Peyer's patch (tissue), 4 donors: Measurements from ENCODE around the gene RBM44. TPM values are rescaled to one million over a fixed set of nuclear protein-coding genes. Genes with fewer than 3 reads are reported as not detected.

ENCODE experiments used
- DNase-seq, 3 donors: peaks; one replicate each; pipeline ENCODE4 v3.0.0-alpha.2; 2017 to 2019
- H3K27ac ChIP-seq, 4 donors: fragments of 200-600 bp; sonication (generic); one replicate each; pipeline ENCODE4 v1.5.1; 2016 to 2019
- H3K27me3 ChIP-seq, 2 donors: fragments of 200-600 bp; sonication (generic); one replicate each; pipeline ENCODE4 v1.5.1; 2019
- H3K36me3 ChIP-seq, 3 donors: fragments of 200-600 bp; sonication (generic); one replicate each; pipeline ENCODE4 v1.5.1; 2016 to 2019
- H3K4me1 ChIP-seq, 4 donors: fragments of 200-600 bp; sonication (generic); one replicate each; pipeline ENCODE4 v1.5.1; 2016 to 2019
- H3K4me3 ChIP-seq, 4 donors: fragments of 200-600 bp; sonication (generic); 1 replicate in 3 of 4; 2 replicates in 1 of 4; pipeline ENCODE4 v1.5.1; 2016 to 2019; ENCODE audit warnings: mild to moderate bottlenecking in 1 of 4
- H3K9me3 ChIP-seq, 4 donors: fragments of 200-600 bp; sonication (generic); one replicate each; pipeline ENCODE4 v1.5.1; 2016 to 2019; ENCODE audit warnings: mild to moderate bottlenecking in 1 of 4
- POLR2A ChIP-seq, 2 donors: fragments of 450-650 bp; IDR thresholded peaks; one replicate each; pipeline ENCODE4 v1.5.1; 2017; ENCODE audit warnings: antibody characterized with exemption in 2 of 2, mild to moderate bottlenecking in 2 of 2, moderate library complexity in 2 of 2
- total RNA-seq, 4 donors: library from RNA; depleted of rRNA; stranded (reverse); fragments of >200 nt; gene quantifications; one replicate each; pipeline ENCODE4 v1.1.0, GENCODE V29; 2016
- TF ChIP-seq, protein P1 (sequence below), 6 experiments: fragments of 450-650 bp in 4 of 6; fragments of 200-600 bp in 2 of 6; sonication (generic) in 1 of 6; IDR thresholded peaks; one replicate each; pipeline ENCODE4 v1.5.1; 2017 to 2019; ENCODE audit warnings: antibody characterized with exemption in 6 of 6, mild to moderate bottlenecking in 3 of 6, moderate library complexity in 1 of 6

Gene RBM44
- total RNA-seq, 4 donors from 2014 or later: 0.38 to 2.5 (median 1.4) TPM

DNA sequence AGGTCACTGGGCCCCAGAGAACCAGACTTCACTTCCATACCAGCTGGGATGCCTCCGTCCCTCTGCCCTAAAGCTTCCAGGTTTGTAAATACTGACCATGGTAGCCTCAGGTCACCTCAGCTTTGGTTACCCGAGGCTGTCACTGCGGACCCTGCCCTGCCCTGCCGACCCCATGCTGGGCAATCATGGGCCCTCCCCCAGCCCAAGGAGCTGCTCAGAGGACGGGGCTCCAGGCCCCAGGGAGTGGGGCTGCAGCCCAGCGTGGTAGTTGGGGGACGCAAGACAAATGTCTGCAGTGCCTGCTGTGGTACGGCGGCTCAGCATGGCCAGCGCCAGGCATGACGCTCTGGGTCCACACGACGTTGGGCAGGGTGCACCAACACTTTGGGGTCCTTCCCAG is 86.1 kb downstream of the RBM44 start:
- TF ChIP-seq, protein P1, sequence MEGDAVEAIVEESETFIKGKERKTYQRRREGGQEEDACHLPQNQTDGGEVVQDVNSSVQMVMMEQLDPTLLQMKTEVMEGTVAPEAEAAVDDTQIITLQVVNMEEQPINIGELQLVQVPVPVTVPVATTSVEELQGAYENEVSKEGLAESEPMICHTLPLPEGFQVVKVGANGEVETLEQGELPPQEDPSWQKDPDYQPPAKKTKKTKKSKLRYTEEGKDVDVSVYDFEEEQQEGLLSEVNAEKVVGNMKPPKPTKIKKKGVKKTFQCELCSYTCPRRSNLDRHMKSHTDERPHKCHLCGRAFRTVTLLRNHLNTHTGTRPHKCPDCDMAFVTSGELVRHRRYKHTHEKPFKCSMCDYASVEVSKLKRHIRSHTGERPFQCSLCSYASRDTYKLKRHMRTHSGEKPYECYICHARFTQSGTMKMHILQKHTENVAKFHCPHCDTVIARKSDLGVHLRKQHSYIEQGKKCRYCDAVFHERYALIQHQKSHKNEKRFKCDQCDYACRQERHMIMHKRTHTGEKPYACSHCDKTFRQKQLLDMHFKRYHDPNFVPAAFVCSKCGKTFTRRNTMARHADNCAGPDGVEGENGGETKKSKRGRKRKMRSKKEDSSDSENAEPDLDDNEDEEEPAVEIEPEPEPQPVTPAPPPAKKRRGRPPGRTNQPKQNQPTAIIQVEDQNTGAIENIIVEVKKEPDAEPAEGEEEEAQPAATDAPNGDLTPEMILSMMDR (IDR thresholded peaks at IDR 0.05): no peak
- TF ChIP-seq POLR2A (IDR thresholded peaks at IDR 0.05): no peak

DNA sequence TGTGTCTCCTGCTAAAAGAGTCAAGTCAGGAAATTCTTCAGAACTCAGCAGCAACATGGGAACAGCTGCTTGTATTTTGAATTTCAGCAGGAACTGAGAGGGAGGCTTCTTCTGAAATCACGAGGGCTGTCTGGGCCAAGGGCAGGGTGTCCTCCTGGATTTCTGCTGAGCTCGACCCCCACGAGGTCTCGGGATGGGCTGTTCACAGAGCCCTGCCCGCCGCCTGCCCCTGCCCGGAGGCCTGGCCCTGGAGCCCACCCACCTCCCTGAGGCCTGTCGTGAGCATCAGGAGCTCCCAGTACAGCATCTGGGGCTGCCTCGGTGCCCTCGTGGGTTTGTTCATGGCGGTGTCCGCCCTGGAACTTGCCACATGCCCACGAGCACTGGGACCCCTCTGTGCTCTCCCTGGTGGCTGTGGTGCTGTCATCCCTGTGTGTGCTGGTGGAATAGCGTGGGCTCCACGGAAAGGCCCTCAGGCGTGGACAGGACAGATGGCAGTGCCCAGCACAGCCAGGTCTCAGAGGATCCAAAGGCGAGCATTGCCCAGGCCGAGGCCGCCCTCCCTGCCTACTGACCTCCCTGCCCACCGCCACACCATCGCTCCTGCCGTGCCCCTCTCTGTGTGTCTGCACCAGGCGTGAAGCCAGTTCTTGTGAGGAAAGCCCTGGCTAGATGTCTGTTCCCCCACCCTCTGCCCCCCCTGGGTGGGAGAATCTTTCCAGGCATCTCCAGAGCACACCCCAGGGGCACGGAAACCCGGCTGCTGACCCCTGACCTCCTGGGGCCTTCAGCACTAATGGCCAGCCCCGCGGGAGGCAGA is 86.7 kb downstream of the RBM44 start:
- Histone ChIP-seq H3K27ac (peak overlapping the region in 2 of 4 donors; percentile 34 to 85), H3K27me3 (no peaks in the 10 kb centered on the region), H3K4me1 (peaks cover 0 to 9% (median 0%) of the 10 kb centered on the region in 4 donors), H3K9me3 (no peaks in the 10 kb centered on the region), H3K36me3 (no peaks in the 10 kb centered on the region), H3K4me3 (no peak overlapping the region)
- DNase-seq: peak in 1 of 3 donors; percentile 44
- TF ChIP-seq, protein P1 (IDR thresholded peaks at IDR 0.05): no peak

More for the DNA sequence above, 86.1 kb downstream of the RBM44 start:
- no peak overlapping the region for H3K4me3 ChIP-seq
- H3K27me3 ChIP-seq: no peaks in the 10 kb centered on the region
- peak in 1 of 3 donors; percentile 24 for DNase-seq
- H3K27ac ChIP-seq: peak overlapping the region in 1 of 4 donors; percentile 85
- peaks cover 0 to 9% (median 0%) of the 10 kb centered on the region in 4 donors for H3K4me1 ChIP-seq
- H3K9me3 ChIP-seq: no peaks in the 10 kb centered on the region
- no peaks in the 10 kb centered on the region for H3K36me3 ChIP-seq

DNA sequence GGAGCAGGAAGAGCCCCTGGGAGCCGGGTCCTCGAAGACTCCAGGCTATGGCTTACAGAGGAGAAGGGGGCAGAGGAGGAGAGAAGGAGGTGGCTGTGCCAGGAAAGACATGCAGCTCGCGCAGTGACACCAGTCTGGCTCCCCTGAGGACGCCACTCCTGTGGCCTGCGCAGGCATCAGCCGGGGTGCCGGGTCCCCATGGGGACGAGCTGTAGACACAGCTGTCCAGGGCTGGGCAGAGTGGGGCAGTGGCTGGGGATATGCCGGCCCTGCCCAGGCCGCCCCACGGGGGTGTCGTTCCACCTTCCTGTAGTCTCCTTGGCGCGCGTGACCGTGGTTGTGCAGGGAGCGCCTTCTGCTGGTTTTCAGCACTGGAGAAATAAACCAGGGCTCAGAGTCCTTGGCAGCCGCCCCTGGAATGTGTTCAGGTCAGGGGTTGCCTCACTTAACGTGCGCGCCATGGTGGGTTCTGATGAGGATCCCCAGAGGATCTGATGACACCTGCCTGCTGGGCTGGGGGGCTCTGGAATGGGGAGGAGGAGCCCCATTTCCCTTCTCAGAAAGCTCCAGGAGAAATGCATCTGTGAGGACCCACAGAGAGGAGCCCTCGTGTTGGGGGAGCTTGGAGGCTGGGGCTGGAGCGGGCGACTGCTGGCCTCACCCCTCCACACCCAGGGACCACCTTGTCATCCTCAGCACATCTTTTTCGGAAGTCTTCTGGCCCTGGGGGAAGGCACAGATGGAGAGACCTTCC is 87.5 kb downstream of the RBM44 start:
- peak in 1 of 3 donors; percentile 49 for DNase-seq
- TF ChIP-seq, protein P1 (IDR thresholded peaks at IDR 0.05): no peak
- TF ChIP-seq POLR2A (IDR thresholded peaks at IDR 0.05): no peak
- H3K27me3 ChIP-seq: no peaks in the 10 kb centered on the region

DNA sequence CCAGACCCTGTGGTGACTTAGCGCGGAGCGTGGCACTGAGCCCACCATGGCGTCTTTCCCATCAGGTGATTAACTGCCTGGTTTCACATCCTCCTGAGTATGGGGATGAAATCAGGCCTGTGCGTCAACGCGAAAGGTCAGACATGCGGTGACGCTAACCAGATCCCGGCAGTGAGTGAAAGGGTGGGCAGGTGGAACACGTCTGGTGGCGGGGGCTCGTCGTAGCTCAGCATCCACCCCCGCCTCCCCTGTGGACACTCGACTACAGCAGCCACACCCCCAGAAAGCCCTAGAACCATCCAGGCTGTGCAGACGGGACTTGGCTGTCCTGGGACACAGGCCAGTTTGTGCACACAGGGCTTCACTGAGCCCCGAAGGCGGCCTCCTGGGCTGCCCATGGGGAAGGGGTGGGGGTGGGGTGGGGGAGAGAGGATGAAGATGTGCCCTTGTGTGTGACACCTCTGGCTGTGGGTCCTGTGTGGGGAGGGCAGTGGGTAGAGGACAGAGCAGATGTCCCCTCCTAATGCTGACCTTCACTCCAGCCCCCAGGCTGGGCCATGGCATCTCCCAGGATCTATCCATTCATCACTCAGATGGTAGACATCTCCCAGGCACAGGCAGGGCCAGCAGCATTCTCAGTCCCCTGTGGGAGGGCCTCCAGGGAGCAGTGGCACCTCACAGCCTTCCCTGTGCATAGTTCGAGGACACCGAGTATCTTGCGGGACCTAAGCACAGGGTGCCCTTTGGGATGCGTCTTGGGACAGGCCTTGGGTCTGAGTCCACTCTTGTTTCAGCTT is 88.3 kb downstream of the RBM44 start:
- Histone ChIP-seq H3K9me3 (no peaks in the 10 kb centered on the region), H3K4me3 (no peak overlapping the region), H3K27me3 (no peaks in the 10 kb centered on the region), H3K36me3 (no peaks in the 10 kb centered on the region), H3K27ac (peak overlapping the region in 1 of 4 donors; percentile 85), H3K4me1 (peaks cover 0 to 9% (median 0%) of the 10 kb centered on the region in 4 donors)
- TF ChIP-seq, protein P1 (IDR thresholded peaks at IDR 0.05): no peak
- no peak for TF ChIP-seq POLR2A (IDR thresholded peaks at IDR 0.05)
- DNase-seq: peak in 2 of 3 donors; percentile 51 to 72

More for the DNA sequence above, 87.5 kb downstream of the RBM44 start:
- Histone ChIP-seq H3K4me1 (peaks cover 0 to 9% (median 0%) of the 10 kb centered on the region in 4 donors), H3K36me3 (no peaks in the 10 kb centered on the region), H3K9me3 (no peaks in the 10 kb centered on the region), H3K27ac (peak overlapping the region in 2 of 4 donors; percentile 34 to 85), H3K4me3 (no peak overlapping the region)

DNA sequence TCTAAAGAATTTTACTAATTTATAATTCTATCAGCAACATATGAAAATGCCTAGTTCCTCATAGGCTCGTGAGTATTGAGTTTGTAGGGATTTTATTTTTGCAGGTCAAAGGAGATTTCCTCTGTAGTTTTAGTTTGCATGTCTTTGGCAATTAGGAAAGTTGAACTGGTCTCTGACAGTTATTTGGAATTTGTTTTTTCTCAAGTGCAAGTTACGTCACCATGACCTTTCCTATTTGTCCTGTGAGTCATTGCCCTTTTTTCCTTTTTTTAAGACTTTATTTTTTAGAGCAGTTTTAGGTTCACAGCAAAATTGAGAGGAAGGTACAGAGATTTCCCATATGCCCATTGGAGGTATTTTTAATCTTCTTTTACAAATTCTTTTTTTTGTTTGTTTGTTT is 89.8 kb downstream of the RBM44 start:
- TF ChIP-seq, protein P1 (IDR thresholded peaks at IDR 0.05): no peak
- no peak for TF ChIP-seq POLR2A (IDR thresholded peaks at IDR 0.05)
- peak overlapping the region in 1 of 4 donors; percentile 85 for H3K27ac ChIP-seq
- no peaks in the 10 kb centered on the region for H3K27me3 ChIP-seq
- no peak for DNase-seq
- no peaks in the 10 kb centered on the region for H3K9me3 ChIP-seq
- H3K4me1 ChIP-seq: peaks cover 0 to 9% (median 0%) of the 10 kb centered on the region in 4 donors
- H3K4me3 ChIP-seq: no peak overlapping the region
- H3K36me3 ChIP-seq: no peaks in the 10 kb centered on the region
